K562 (cell line): ENCODE measurements around the gene ING5. TPM values are rescaled to one million over a fixed set of nuclear protein-coding genes. Genes with fewer than 3 reads are reported as not detected.

Experiments used
- ATAC-seq: fragments of 200-7000 bp; cut with Tn5 transposase; 3 replicates; pipeline ENCODE4 v1.9.1; 2020; ENCODE audit warnings: moderate library complexity
- BruUV-seq: library from RNA; stranded (reverse); fragments of 400-500 nt; replicated peaks from 2 replicates; lab custom pipeline; 2021; lab: Mats Ljungman, UMichigan
- CTCF ChIA-PET: fragments of 300-600 bp; formaldehyde crosslinking; extraction: SDS; loops from one replicate; lab custom pipeline; 2021; ENCODE audit warnings: low intra/inter-chr PET ratio; lab: Yijun Ruan, JAX
- POLR2A ChIA-PET: fragments of 300-600, 350-650 bp; sonication (Branson Sonifier 250); formaldehyde crosslinking; extraction: SDS; loops from one replicate; lab custom pipeline; 2021; ENCODE audit warnings: antibody characterized with exemption, inconsistent platforms; lab: Yijun Ruan, JAX
- DNase-seq, 4 experiments: peaks; one replicate each; pipeline versions ENCODE4 v3.0.0 to v3.0.0-alpha.2; 2011 to 2018; ENCODE audit warnings: low spot score in 3 of 4, mixed read lengths in 3 of 4; ENCODE audit errors: extremely low read depth in 1 of 4
- FAIRE-seq: peaks from 2 replicates; lab custom pipeline; 2011; peaks lifted over from hg19 to GRCh38; lab: Jason Lieb, UNC
- H2AFZ ChIP-seq: 2 replicates; pipeline ENCODE4 v1.6.0; 2011; ENCODE audit warnings: low read depth, low read length, control low read depth, inconsistent platforms
- H3K27ac ChIP-seq: fragments of 200-600 bp; 3 replicates; pipeline ENCODE4 v1.8.0; 2011; ENCODE audit warnings: low read depth, mild to moderate bottlenecking, control low read depth, inconsistent platforms, low read length, moderate library complexity, mixed read lengths; ENCODE audit errors: extremely low read depth
- H3K27me3 ChIP-seq, 2 experiments: fragments of 300-600 bp in 1 of 2; 2 replicates in 1 of 2; 3 replicates in 1 of 2; pipeline versions ENCODE4 v1.6.0 to v1.8.0; 2011; ENCODE audit warnings: inconsistent platforms in 2 of 2, low read length in 2 of 2, mild to moderate bottlenecking in 1 of 2, mixed read lengths in 1 of 2, moderate library complexity in 1 of 2; ENCODE audit not compliant: control insufficient read depth in 2 of 2, insufficient read depth in 2 of 2
- H3K36me3 ChIP-seq: fragments of 300-600 bp; 3 replicates; pipeline ENCODE4 v1.8.0; 2011; ENCODE audit warnings: mild to moderate bottlenecking, low read length, inconsistent platforms; ENCODE audit not compliant: control insufficient read depth, insufficient read depth
- H3K4me1 ChIP-seq, 2 experiments: fragments of 200-600 bp in 1 of 2; replicated peaks in 1 of 2; 2 replicates in 1 of 2; 3 replicates in 1 of 2; pipeline versions ENCODE4 v1.5.1 to v1.8.0; 2011; ENCODE audit warnings: inconsistent platforms in 2 of 2, low read length in 2 of 2, mild to moderate bottlenecking in 1 of 2, mixed read lengths in 1 of 2, moderate library complexity in 1 of 2; ENCODE audit not compliant: control insufficient read depth in 2 of 2, insufficient read depth in 2 of 2
- H3K4me2 ChIP-seq: 2 replicates; pipeline ENCODE4 v1.6.1; 2011; ENCODE audit warnings: low read length, control low read depth, inconsistent platforms, mixed read lengths; ENCODE audit not compliant: insufficient read depth
- H3K4me3 ChIP-seq: fragments of 200-600 bp; sonication (generic), shearing (Covaris generic); 2 replicates; pipeline ENCODE4 v1.5.1; 2016; ENCODE audit warnings: control low read depth, inconsistent platforms
- H3K79me2 ChIP-seq: fragments of 200-600 bp; 3 replicates; pipeline ENCODE4 v1.8.0; 2011; ENCODE audit warnings: low read length, inconsistent platforms; ENCODE audit not compliant: control insufficient read depth, insufficient read depth
- H3K9ac ChIP-seq, 2 experiments: 2 replicates each; pipeline versions ENCODE4 v1.6.0 to v1.6.1; 2011; ENCODE audit warnings: low read depth in 2 of 2, low read length in 2 of 2, control low read depth in 1 of 2, inconsistent platforms in 1 of 2, mild to moderate bottlenecking in 1 of 2, mixed read lengths in 1 of 2; ENCODE audit not compliant: insufficient read depth in 1 of 2
- H3K9me1 ChIP-seq: one replicate; pipeline ENCODE4 v1.6.0; 2011; ENCODE audit warnings: inconsistent platforms, mild to moderate bottlenecking, low read length, moderate library complexity; ENCODE audit not compliant: control insufficient read depth, insufficient read depth
- H3K9me3 ChIP-seq: replicated peaks from 2 replicates; pipeline ENCODE4 v1.5.1; 2011; ENCODE audit warnings: low read depth, low read length, inconsistent platforms; ENCODE audit not compliant: control insufficient read depth, insufficient read depth
- H4K20me1 ChIP-seq: replicated peaks from 2 replicates; pipeline ENCODE4 v1.6.1; 2011; ENCODE audit warnings: low read length, inconsistent platforms, mixed read lengths; ENCODE audit not compliant: control insufficient read depth, insufficient read depth
- ETV6 ChIP-seq, 3 experiments: fragments of 150-350 bp in 1 of 3; sonication (generic) in 1 of 3; formaldehyde crosslinking in 1 of 3; IDR thresholded peaks; 2 replicates each; pipeline versions ENCODE4 v1.6.1 to v1.8.0; 2014 to 2022; ENCODE audit warnings: borderline replicate concordance in 2 of 3, low read depth in 2 of 3, antibody characterized with exemption in 1 of 3, low read length in 1 of 3, mild to moderate bottlenecking in 1 of 3, missing genetic modification reagents in 1 of 3
- MNT ChIP-seq, 2 experiments: fragments of 450-650 bp; conservative IDR thresholded peaks; 2 replicates each; pipeline ENCODE4 v1.6.1; 2017; ENCODE audit warnings: mild to moderate bottlenecking in 2 of 2, moderate library complexity in 2 of 2
- TRIM25 ChIP-seq: fragments of 450-650 bp; IDR thresholded peaks from 2 replicates; pipeline ENCODE4 v1.7.0; 2016; ENCODE audit warnings: borderline replicate concordance
- ZNF586 ChIP-seq: fragments of 450-650 bp; formaldehyde crosslinking; conservative IDR thresholded peaks from 2 replicates; pipeline ENCODE4 v1.4.0; 2020; ENCODE audit warnings: mild to moderate bottlenecking, moderate library complexity
- ZNF77 ChIP-seq: fragments of 250-450 bp; sonication (Bioruptor Pico); IDR thresholded peaks from 2 replicates; pipeline ENCODE4 v1.5.0; 2020
- WGBS: fragments of 100-300 bp; shearing (Covaris generic); methylation state at CpG from one replicate; pipeline ENCODE4 v1.1.6; 2016; ENCODE audit warnings: low coverage, mixed read lengths; ENCODE audit not compliant: insufficient coverage; ENCODE audit errors: missing lambda C conversion rate; 5-methylcytosine and 5-hydroxymethylcytosine counted together
- in situ Hi-C: fragments of 300-500 bp; cut with MboI; formaldehyde crosslinking; loops from 4 replicates; pipeline ENCODE4 v1.15.0; 2018; ENCODE audit warnings: inconsistent platforms, mixed read lengths
- intact Hi-C: fragments of 100-400 bp; cut with micrococcal nuclease; formaldehyde crosslinking; loops from 2 replicates; pipeline ENCODE4 v1.14.2; 2022
- polyA plus RNA-seq, 8 experiments: library from polyadenylated mRNA; depleted of rRNA in 4 of 8; stranded (reverse) in 5 of 8; unstranded in 3 of 8; fragments of >200 nt; fragmentation: Nextera tagmentation in 2 of 8; fragmentation: Illumina TruSeq in 1 of 8; extraction: Ambion mirVana in 2 of 8; extraction: Trizol in 1 of 8; gene quantifications; 2 replicates each; pipeline versions ENCODE4 v1.2.1 to v1.2.3, GENCODE V29; 2011 to 2014; ENCODE audit warnings: inconsistent platforms in 1 of 8, missing spikeins in 1 of 8
- total RNA-seq, 7 experiments: library from RNA; depleted of rRNA in 6 of 7; stranded (reverse); fragments of >200 nt in 6 of 7; fragmentation: Illumina TruSeq in 2 of 7; extraction: Trizol in 2 of 7; gene quantifications; 2 replicates each; pipeline versions ENCODE4 v1.2.1 to v1.2.3, GENCODE V29; 2011 to 2021; ENCODE audit warnings: low replicate concordance in 1 of 7

ING5 gene
- total and polyA plus RNA-seq, 9 of the 15 experiments (the other 6 are each of a cell fraction or from before 2014, with no cell fraction given), result 10.4 to 53.3 (median 27.9) TPM

- CTCF ChIA-PET, result no interaction called here
- H3K4me3 ChIP-seq, result no peak overlapping the region
- no peaks in the 10 kb centered on the region for H3K9me3 ChIP-seq
- no peak overlapping the region; a peak in 1 of 4 replicates for H3K9ac ChIP-seq
- no TSS peak for BruUV-seq
- no peak overlapping the region for H3K27ac ChIP-seq
- WGBS, result 98% methylated on average over 8 of the region's 9 CpGs
- no peak for DNase-seq
- ATAC-seq, result no peak
- in situ Hi-C loops, result no loop called here
- H3K9me1 ChIP-seq, result no peaks in the 10 kb centered on the region
- H3K4me2 ChIP-seq, result no peak overlapping the region
- no peak for TF ChIP-seq MNT (conservative IDR thresholded peaks at IDR 0.05)
- TF ChIP-seq, all 486 proteins: peak for 0
- no peak for FAIRE-seq
- POLR2A ChIA-PET, result no interaction called here
- Histone ChIP-seq H3K27me3 (no peaks in the 10 kb centered on the region), H2AFZ (no peak overlapping the region), H4K20me1 (no peaks in the 10 kb centered on the region), H3K79me2 (peaks cover 11% of the 10 kb centered on the region), H3K4me1 (no peaks in the 10 kb centered on the region; a peak in 1 of 5 replicates), H3K36me3 (peaks cover 44% of the 10 kb centered on the region; the same call in 1 of the 3 replicates)
- intact Hi-C loops, result no loop called here
Observed at GRCh38 chr2:241652722-241653121, 49.1 kb upstream of the ING5 start.

GRCh38 chr2:241653210-241653750 is 48.6 kb upstream of the ING5 start:
- no peaks in the 10 kb centered on the region for H3K9me3 ChIP-seq
- FAIRE-seq (no peak), DNase-seq (no peak), ATAC-seq (no peak)
- in situ Hi-C loops, result no loop called here
- ChIA-PET CTCF (no interaction called here), POLR2A (interaction anchor here (0.9 kb wide), 1 partner anchor 38 kb away, joined by 3 read pairs; no protein-coding TSS in a partner anchor)
- peaks cover 7% of the 10 kb centered on the region for H3K79me2 ChIP-seq
- no peak overlapping the region for H2AFZ ChIP-seq
- H3K9ac ChIP-seq, result no peak overlapping the region
- no peaks in the 10 kb centered on the region for H4K20me1 ChIP-seq
- no peaks in the 10 kb centered on the region for H3K27me3 ChIP-seq
- no peak overlapping the region for H3K4me3 ChIP-seq
- peaks cover 48% of the 10 kb centered on the region; the same call in 1 of the 3 replicates for H3K36me3 ChIP-seq
- no peaks in the 10 kb centered on the region; a peak in 1 of 5 replicates for H3K4me1 ChIP-seq
- intact Hi-C loops, result no loop called here
- no peak overlapping the region for H3K4me2 ChIP-seq
- WGBS, result 95% methylated on average over 9 of the region's 13 CpGs
- no TSS peak for BruUV-seq
- no peak overlapping the region for H3K27ac ChIP-seq
- no peaks in the 10 kb centered on the region for H3K9me1 ChIP-seq
- TF ChIP-seq ZNF586 (CRISPR knock-in tag), result no peak
- TF ChIP-seq TRIM25, result no peak
- no peak for TF ChIP-seq ETV6 (IDR thresholded peaks at IDR 0.05; ENCODE audit: borderline replicate concordance in 1 of 2, low read depth in 2 of 2, low read length in 1 of 2)
- no peak for TF ChIP-seq ETV6 (CRISPR knock-in tag; IDR thresholded peaks at IDR 0.05; ENCODE audit: borderline replicate concordance)
- no peak for TF ChIP-seq ZNF77
